CD4-positive, alpha-beta memory T cell (primary cell): ENCODE measurements around the gene NRAS. TPM values are rescaled to one million over a fixed set of nuclear protein-coding genes. Genes with fewer than 3 reads are reported as not detected.

Experiments
- CTCF ChIA-PET: fragments of 350-600 bp; sonication (Branson Sonifier 250); formaldehyde crosslinking; loops from one replicate; lab custom pipeline; 2021; ENCODE audit warnings: inconsistent platforms; ENCODE audit not compliant: partially characterized antibody; lab: Charles Lee
- POLR2A ChIA-PET: fragments of 350-600 bp; sonication (Branson Sonifier 250); formaldehyde crosslinking; loops from one replicate; lab custom pipeline; 2021; ENCODE audit not compliant: partially characterized antibody; lab: Charles Lee
- DNase-seq, 5 donors: peaks; one replicate each; pipeline versions ENCODE4 v3.0.0 to v3.0.0-alpha.2; 2020 to 2022; ENCODE audit warnings: mixed read lengths in 1 of 5
- H3K27ac ChIP-seq: one replicate; pipeline ENCODE4 v1.7.0; 2013; ENCODE audit warnings: low read depth, low read length
- H3K27me3 ChIP-seq: 2 replicates; pipeline ENCODE4 v1.7.0; 2013; ENCODE audit warnings: mild to moderate bottlenecking, low read length, moderate library complexity; ENCODE audit not compliant: insufficient read depth
- H3K36me3 ChIP-seq: 2 replicates; pipeline ENCODE4 v1.7.0; 2013; ENCODE audit warnings: mild to moderate bottlenecking, low read length, moderate library complexity; ENCODE audit not compliant: insufficient read depth
- H3K4me1 ChIP-seq: 2 replicates; pipeline ENCODE4 v1.7.0; 2013; ENCODE audit warnings: mild to moderate bottlenecking, low read length, moderate library complexity; ENCODE audit not compliant: insufficient read depth
- H3K4me3 ChIP-seq, 2 donors: one replicate each; pipeline ENCODE4 v1.7.0; 2013; ENCODE audit warnings: low read length in 2 of 2, mild to moderate bottlenecking in 1 of 2
- H3K9me3 ChIP-seq, 2 donors: one replicate each; pipeline ENCODE4 v1.7.0; 2013; ENCODE audit warnings: low read length in 2 of 2, control low read depth in 1 of 2; ENCODE audit not compliant: control insufficient read depth in 1 of 2
- H3K27ac Mint-ChIP-seq, 7 donors: one replicate each; pipeline ENCODE4 v1.8.0; 2020 to 2021; ENCODE audit warnings: mixed read lengths in 7 of 7, mild to moderate bottlenecking in 6 of 7, inconsistent platforms in 3 of 7, moderate library complexity in 3 of 7
- H3K27me3 Mint-ChIP-seq, 2 donors: one replicate each; pipeline ENCODE4 v1.8.0; 2020 to 2021; ENCODE audit warnings: mixed read lengths in 2 of 2
- H3K36me3 Mint-ChIP-seq, 2 donors: one replicate each; pipeline ENCODE4 v1.8.0; 2020 to 2021; ENCODE audit warnings: mixed read lengths in 2 of 2, inconsistent platforms in 1 of 2, mild to moderate bottlenecking in 1 of 2
- H3K4me1 Mint-ChIP-seq, 4 donors: one replicate each; pipeline ENCODE4 v1.8.0; 2020 to 2021; ENCODE audit warnings: mixed read lengths in 4 of 4, mild to moderate bottlenecking in 1 of 4
- H3K4me3 Mint-ChIP-seq, 8 donors: one replicate each; pipeline ENCODE4 v1.8.0; 2020 to 2021; ENCODE audit warnings: mixed read lengths in 8 of 8, mild to moderate bottlenecking in 7 of 8, moderate library complexity in 6 of 8, inconsistent platforms in 3 of 8
- H3K9me3 Mint-ChIP-seq, 8 donors: one replicate each; pipeline ENCODE4 v1.8.0; 2020 to 2021; ENCODE audit warnings: mixed read lengths in 8 of 8, mild to moderate bottlenecking in 5 of 8, inconsistent platforms in 3 of 8, moderate library complexity in 1 of 8
- intact Hi-C: fragments of 100-400 bp; cut with micrococcal nuclease; formaldehyde crosslinking; loops from one replicate; pipeline ENCODE4 v1.15.1; 2023
- polyA plus RNA-seq, 2 donors: library from polyadenylated mRNA; unstranded; fragments of 300-500 nt; fragmentation: Illumina TruSeq; gene quantifications; one replicate each; pipeline ENCODE4 v1.2.3, GENCODE V29; 2021
- total RNA-seq, 2 experiments: library from RNA; stranded (reverse); gene quantifications; one replicate each; pipeline ENCODE4 v1.2.3, GENCODE V29; 2021

Gene NRAS
- total and polyA plus RNA-seq, 4 experiments from 2014 or later: 18.0 to 29.3 (median 22.1) TPM

DNA sequence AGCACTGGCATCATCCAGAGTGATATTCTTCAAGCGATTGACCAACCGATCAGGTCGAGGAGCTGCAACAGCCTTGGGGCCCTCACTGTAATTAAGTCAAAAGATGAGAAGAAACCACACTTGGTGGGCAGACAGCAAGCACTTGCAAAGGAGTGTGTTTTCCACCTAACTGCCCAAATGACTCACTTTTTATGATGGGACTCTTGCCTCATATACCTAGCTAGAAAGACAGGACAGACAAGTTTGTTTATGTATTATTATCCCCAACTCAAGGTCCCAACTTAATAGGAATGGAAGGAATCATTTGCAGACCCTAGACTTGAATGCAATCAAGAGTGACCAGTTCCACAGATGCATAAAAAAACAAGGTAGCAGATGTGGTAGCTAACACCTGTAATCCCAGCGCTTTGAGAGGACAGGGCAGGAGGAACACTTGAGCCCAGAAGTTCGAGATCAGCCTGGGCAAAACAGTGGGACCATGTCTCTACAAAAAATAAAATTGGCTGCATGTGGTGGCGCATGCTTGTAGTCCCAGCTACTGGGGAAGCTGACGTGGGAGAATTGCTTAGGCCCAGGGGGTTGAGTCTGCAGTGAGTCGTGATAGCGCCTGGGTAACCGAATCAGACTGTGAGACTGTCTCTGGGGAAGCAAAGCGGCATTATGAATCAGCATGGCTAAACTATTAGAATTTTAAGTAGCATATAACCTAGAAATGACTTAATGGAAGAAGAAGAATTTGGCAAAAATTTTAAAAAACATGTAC is 2.3 kb upstream of the NRAS start:
- POLR2A ChIA-PET: interaction anchor here (1.1 kb wide), 1 partner anchor 62 kb away, joined by 3 read pairs; the partner anchor contains the start of gene SIKE1
- Histone ChIP-seq H3K4me3 (no peak overlapping the region), H3K27ac (no peak overlapping the region), H3K9me3 (no peaks in the 10 kb centered on the region), H3K36me3 (peaks cover 56% of the 10 kb centered on the region), H3K4me1 (peaks cover 21% of the 10 kb centered on the region), H3K27me3 (no peaks in the 10 kb centered on the region)
- Mint-ChIP-seq H3K27ac (peak overlapping the region in 5 of 7 donors; percentile 19 to 100 (median 54)), H3K4me1 (peaks cover 11 to 25% (median 18%) of the 10 kb centered on the region in 4 donors), H3K27me3 (no peaks in the 10 kb centered on the region), H3K9me3 (no peaks in the 10 kb centered on the region), H3K4me3 (peak overlapping the region in 1 of 8 donors; percentile 46), H3K36me3 (peaks cover 43 to 82% of the 10 kb centered on the region in 2 donors)
- CTCF ChIA-PET: interaction anchor here (1.5 kb wide), 1 partner anchor 372 kb away, joined by 3 read pairs; no protein-coding TSS in a partner anchor
- intact Hi-C loops: no loop called here
- DNase-seq: no peak

DNA sequence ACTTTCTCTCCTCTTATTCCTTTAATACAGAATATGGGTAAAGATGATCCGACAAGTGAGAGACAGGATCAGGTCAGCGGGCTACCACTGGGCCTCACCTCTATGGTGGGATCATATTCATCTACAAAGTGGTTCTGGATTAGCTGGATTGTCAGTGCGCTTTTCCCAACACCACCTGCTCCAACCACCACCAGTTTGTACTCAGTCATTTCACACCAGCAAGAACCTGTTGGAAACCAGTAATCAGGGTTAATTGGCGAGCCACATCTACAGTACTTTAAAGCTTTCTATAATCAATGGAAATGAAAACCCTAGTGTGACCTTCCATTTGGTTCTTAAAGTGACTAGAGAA is 643 bp downstream of the NRAS start:
- Histone ChIP-seq H3K36me3 (peaks cover 40% of the 10 kb centered on the region), H3K9me3 (no peaks in the 10 kb centered on the region), H3K27ac (peak overlapping the region; percentile 97), H3K4me1 (peaks cover 21% of the 10 kb centered on the region), H3K27me3 (no peaks in the 10 kb centered on the region), H3K4me3 (peak overlapping the region; percentile 83 to 90)
- Mint-ChIP-seq H3K9me3 (no peaks in the 10 kb centered on the region), H3K4me3 (peak overlapping the region; percentile 94 to 99 (median 98)), H3K27ac (peak overlapping the region; percentile 99 to 100 (median 100)), H3K36me3 (peaks cover 27 to 78% of the 10 kb centered on the region in 2 donors), H3K27me3 (no peaks in the 10 kb centered on the region), H3K4me1 (peaks cover 10 to 25% (median 19%) of the 10 kb centered on the region in 4 donors)
- CTCF ChIA-PET: interaction anchor here (0.8 to 1.7 kb wide), 5 partner anchors 9 to 1643 kb away, joined by 3 to 7 read pairs (median 3); partner anchors contain the start of genes LRIG2 and SIKE1
- peak in 1 of 5 donors; percentile 15 for DNase-seq
- POLR2A ChIA-PET: interaction anchor here (0.9 to 2.7 kb wide), 15 partner anchors 9 to 812 kb away, joined by 3 to 31 read pairs (median 4); partner anchors contain the start of genes BCAS2, CSDE1, DENND2C and SIKE1
- intact Hi-C loops: loop anchor here (1.0 to 2.0 kb wide), 6 partner anchors 41 to 370 kb away; partner anchors contain the start of genes BCAS2, CSDE1, DENND2C and SIKE1

DNA sequence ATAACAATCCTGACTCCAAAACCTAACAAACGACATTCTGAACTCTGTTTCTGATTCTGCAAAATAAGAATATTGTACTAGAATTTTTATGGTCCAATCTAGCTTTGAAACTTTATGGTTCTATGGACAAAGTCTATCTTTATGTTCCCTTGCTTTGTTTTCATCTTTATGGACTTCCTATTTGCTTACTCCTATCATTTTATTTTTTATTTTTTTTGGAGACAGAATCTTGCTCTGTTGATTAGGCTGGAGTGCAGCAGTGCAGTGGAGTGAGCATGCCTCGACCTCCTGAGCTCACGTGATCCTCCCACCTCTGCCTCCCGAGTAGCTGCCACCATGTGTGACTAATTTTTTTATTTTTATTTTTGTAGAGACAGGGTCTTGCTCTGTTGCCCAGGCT is 3.6 kb downstream of the NRAS start:
- Mint-ChIP-seq H3K4me3 (no peak overlapping the region), H3K36me3 (peaks cover 23 to 67% of the 10 kb centered on the region in 2 donors), H3K27ac (peak overlapping the region in 1 of 7 donors; percentile 62), H3K9me3 (no peaks in the 10 kb centered on the region), H3K27me3 (no peaks in the 10 kb centered on the region), H3K4me1 (peaks cover 10 to 25% (median 19%) of the 10 kb centered on the region in 4 donors)
- intact Hi-C loops: no loop called here
- POLR2A ChIA-PET: interaction anchor here (1.0 kb wide), 1 partner anchor 202 kb away, joined by 4 read pairs; the partner anchor contains the start of gene TRIM33
- Histone ChIP-seq H3K9me3 (no peaks in the 10 kb centered on the region), H3K27me3 (no peaks in the 10 kb centered on the region), H3K4me3 (no peak overlapping the region), H3K27ac (no peak overlapping the region), H3K36me3 (peaks cover 33% of the 10 kb centered on the region), H3K4me1 (peaks cover 21% of the 10 kb centered on the region)
- DNase-seq: no peak
- CTCF ChIA-PET: no interaction called here

- H3K36me3 Mint-ChIP-seq: peaks cover 34 to 67% of the 10 kb centered on the region in 2 donors
- no peaks in the 10 kb centered on the region for H3K9me3 ChIP-seq
- H3K27me3 Mint-ChIP-seq: no peaks in the 10 kb centered on the region
- H3K4me3 ChIP-seq: no peak overlapping the region
- H3K9me3 Mint-ChIP-seq: no peaks in the 10 kb centered on the region
- peaks cover 1% of the 10 kb centered on the region for H3K4me1 ChIP-seq
- no peak overlapping the region for H3K4me3 Mint-ChIP-seq
- no peaks in the 10 kb centered on the region for H3K27me3 ChIP-seq
- H3K27ac ChIP-seq: no peak overlapping the region
- CTCF ChIA-PET: no interaction called here
- H3K4me1 Mint-ChIP-seq: peaks cover 0 to 5% (median 4%) of the 10 kb centered on the region in 4 donors
- POLR2A ChIA-PET: no interaction called here
- intact Hi-C loops: no loop called here
- H3K36me3 ChIP-seq: peaks cover 41% of the 10 kb centered on the region
- DNase-seq: no peak
- peak overlapping the region in 1 of 7 donors; percentile 83 for H3K27ac Mint-ChIP-seq
These were observed 6.2 kb downstream of the NRAS start for GRCh38 chr1:114710360-114710759.

GRCh38 chr1:114707604-114708003 is 9.0 kb downstream of the NRAS start:
- Histone ChIP-seq H3K27ac (no peak overlapping the region), H3K36me3 (peaks cover 32% of the 10 kb centered on the region), H3K27me3 (no peaks in the 10 kb centered on the region), H3K9me3 (no peaks in the 10 kb centered on the region), H3K4me1 (no peaks in the 10 kb centered on the region), H3K4me3 (no peak overlapping the region)
- POLR2A ChIA-PET: no interaction called here
- Mint-ChIP-seq H3K4me1 (no peaks in the 10 kb centered on the region), H3K36me3 (peaks cover 27 to 54% of the 10 kb centered on the region in 2 donors), H3K27me3 (no peaks in the 10 kb centered on the region), H3K9me3 (no peaks in the 10 kb centered on the region), H3K4me3 (no peak overlapping the region), H3K27ac (peak overlapping the region in 1 of 7 donors; percentile 59)
- intact Hi-C loops: no loop called here
- no peak for DNase-seq
- CTCF ChIA-PET: interaction anchor here (1.3 to 1.7 kb wide), 2 partner anchors 8 to 38 kb away, joined by 4 to 5 read pairs; no protein-coding TSS in a partner anchor

DNA sequence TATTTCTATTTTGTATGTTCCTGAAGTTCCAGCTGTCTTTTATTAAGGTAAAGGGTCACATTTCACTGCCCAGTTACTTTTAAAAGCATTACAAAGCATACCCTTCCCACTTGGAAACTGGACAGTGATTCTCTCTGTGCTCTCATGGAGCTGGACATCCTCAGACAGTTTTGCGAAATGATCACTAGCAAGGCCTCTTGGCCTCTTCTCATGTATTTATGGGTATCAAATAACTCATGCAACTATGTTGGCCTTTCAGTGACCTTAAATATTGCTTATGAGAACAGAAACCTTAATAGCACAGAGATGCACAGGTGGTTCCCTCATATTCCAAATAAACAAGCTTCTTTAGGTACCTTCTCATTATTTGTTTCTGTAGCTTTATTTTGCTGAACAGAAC is 13.3 kb downstream of the NRAS start:
- CTCF ChIA-PET: no interaction called here

GRCh38 chr1:114702737-114703136 is 13.8 kb downstream of the NRAS start:
- H3K4me3 ChIP-seq: no peak overlapping the region
- no peaks in the 10 kb centered on the region for H3K4me1 Mint-ChIP-seq
- no peak overlapping the region for H3K27ac ChIP-seq
- H3K27ac Mint-ChIP-seq: no peak overlapping the region
- no peaks in the 10 kb centered on the region for H3K9me3 ChIP-seq
- peaks cover 7% of the 10 kb centered on the region for H3K36me3 ChIP-seq
- no peaks in the 10 kb centered on the region for H3K27me3 ChIP-seq
- no peaks in the 10 kb centered on the region for H3K9me3 Mint-ChIP-seq
- peaks cover 0 to 1% of the 10 kb centered on the region in 2 donors for H3K27me3 Mint-ChIP-seq
- H3K4me3 Mint-ChIP-seq: no peak overlapping the region
- DNase-seq: no peak
- ChIA-PET POLR2A (interaction anchor here (0.7 kb wide), 1 partner anchor 8 kb away, joined by 3 read pairs; the partner anchor contains the start of gene AMPD1), CTCF (no interaction called here)
- intact Hi-C loops: no loop called here
- peaks cover 12 to 21% of the 10 kb centered on the region in 2 donors for H3K36me3 Mint-ChIP-seq
- H3K4me1 ChIP-seq: no peaks in the 10 kb centered on the region

More for the DNA sequence above, 13.3 kb downstream of the NRAS start:
- Mint-ChIP-seq H3K4me3 (no peak overlapping the region), H3K4me1 (no peaks in the 10 kb centered on the region), H3K27ac (no peak overlapping the region), H3K27me3 (peaks cover 0 to under 1% of the 10 kb centered on the region in 2 donors), H3K9me3 (no peaks in the 10 kb centered on the region), H3K36me3 (peaks cover 16 to 26% of the 10 kb centered on the region in 2 donors)
- H3K9me3 ChIP-seq: no peaks in the 10 kb centered on the region
- no peaks in the 10 kb centered on the region for H3K27me3 ChIP-seq
- H3K27ac ChIP-seq: no peak overlapping the region
- peaks cover 12% of the 10 kb centered on the region for H3K36me3 ChIP-seq
- H3K4me3 ChIP-seq: no peak overlapping the region
- POLR2A ChIA-PET: interaction anchor here (0.7 kb wide), 1 partner anchor 8 kb away, joined by 3 read pairs; the partner anchor contains the start of gene AMPD1
- intact Hi-C loops: no loop called here
- no peak for DNase-seq
- no peaks in the 10 kb centered on the region for H3K4me1 ChIP-seq
